Left hindlimb (tissue), 1 donor: Measurements from ENCODE around the gene REPS2.

Experiments used
- DNase-seq: peaks from one replicate; pipeline ENCODE4 v3.0.0-alpha.2; 2018

The REPS2 gene

DNA sequence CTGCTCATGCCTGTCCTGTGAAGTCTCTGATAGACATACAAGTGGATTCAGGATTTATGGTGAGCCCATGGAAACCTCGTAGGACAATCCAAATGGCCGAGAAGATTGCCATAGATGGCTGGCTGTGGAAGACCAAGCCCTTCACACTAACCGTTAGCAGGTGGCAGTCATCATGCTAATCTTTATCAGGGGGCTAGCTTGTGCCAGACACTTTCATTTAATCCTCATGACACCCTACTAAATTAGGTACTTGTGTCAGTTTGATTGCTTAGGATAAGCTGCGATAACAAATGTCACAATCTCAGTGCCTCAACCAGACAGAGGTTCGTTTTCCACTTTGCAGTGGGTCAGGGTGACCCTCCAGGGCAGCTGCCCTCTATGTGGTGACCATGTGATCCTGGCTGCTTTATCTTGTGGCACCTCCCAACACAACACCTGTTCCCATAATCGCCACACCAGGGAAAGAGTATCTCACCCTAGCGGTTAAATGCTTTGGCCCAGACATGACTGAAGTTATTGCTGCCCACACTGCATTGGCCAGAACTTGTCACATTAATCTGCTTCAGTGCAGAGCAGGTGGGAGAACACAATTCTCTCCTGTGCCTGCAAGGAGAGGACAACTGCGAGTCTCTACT, 60.8 kb downstream of the REPS2 start:
- no peak for DNase-seq

DNA sequence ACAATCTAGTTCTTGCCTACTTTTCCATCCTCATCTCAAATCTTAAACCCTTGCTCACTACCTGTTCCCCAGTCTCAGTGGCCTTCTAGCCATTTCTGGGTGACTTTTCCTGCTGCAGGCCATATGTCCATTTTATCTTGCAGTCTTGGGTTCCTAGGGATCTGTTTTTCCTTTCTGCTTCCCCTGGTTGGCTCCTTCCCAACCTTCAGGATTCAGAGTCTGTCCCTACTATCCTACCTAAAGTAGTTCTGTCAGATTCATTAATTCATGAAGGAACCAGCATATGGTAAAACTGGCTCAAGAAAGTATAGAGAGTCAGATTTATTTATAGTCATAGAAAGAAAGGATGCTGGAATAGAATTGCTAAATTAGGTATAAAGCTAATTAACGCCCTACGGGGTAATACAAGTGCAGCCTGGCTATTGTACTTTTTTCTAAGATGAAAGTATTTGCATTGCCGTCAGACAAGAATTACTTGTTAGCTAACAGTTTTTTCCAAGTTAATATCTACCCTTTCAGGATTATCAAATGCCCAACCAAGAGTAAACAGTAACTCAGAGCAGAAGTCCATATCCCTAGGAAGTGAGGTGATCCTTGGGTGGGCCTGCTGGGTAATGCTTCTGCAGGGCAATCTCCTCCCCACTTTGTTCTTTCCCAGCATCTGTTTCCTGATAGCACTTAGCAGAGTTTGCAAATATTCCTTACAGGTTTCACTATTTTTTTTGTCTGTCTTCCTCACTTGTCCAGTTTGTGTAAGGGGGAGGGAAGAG, 63.6 kb downstream of the REPS2 start:
- no peak for DNase-seq

DNA sequence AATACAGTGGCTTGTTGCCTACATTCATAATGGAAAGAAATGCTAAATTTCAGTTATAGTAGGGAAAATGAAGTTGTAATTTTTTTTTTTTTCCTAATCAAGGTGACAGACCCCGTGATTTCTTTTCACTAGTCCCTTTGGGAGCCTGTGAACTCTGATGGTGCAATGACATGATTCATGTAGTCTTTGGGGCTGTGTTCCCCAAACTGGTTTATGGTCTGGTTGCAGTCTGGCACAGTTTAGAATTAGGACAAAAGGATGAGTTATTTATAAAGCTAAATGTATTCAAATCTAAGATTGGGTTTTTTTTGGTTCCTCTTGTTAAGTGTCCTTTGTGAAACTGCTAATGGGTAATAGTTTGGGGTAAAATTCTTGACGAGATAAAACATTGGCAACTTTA, 66.0 kb downstream of the REPS2 start:
- no peak for DNase-seq

DNA sequence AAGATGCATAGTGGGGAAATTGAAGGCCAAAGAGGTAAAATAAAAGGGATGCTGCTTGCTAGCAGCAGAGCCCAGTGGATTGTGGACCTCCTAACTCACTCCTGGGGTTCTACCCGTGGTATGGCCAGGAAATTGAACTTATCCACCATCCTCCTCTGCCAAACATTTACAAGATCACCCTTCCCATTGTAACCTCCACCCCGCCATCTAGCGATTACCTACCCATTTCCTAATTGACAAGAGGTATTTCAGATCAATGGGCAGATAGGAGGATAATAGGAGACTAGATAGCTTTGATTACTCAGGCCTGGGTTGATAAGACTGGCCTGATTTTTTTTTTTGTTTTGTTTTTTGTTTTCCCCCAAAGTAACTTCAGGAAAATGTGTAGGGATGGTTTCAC, 67.8 kb downstream of the REPS2 start:
- no peak for DNase-seq

DNA sequence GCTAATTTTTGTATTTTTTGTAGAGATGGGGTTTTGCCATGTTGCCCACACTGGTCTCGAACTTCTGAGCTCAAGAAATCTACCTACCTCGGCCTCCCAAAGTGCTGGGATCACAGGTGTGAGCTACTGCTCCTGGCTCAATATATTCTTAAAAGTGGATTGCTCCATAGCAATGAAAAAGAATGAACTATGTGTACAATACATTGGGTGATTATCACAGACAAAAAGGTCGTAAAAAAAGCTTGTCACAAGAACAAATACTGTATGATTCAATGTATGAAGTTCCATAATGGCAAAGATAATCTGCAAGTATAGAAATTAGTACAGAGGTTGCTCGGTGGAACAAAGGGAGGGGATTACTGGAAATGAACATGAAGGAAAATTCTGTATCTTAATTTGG, 70.7 kb downstream of the REPS2 start:
- no peak for DNase-seq

DNA sequence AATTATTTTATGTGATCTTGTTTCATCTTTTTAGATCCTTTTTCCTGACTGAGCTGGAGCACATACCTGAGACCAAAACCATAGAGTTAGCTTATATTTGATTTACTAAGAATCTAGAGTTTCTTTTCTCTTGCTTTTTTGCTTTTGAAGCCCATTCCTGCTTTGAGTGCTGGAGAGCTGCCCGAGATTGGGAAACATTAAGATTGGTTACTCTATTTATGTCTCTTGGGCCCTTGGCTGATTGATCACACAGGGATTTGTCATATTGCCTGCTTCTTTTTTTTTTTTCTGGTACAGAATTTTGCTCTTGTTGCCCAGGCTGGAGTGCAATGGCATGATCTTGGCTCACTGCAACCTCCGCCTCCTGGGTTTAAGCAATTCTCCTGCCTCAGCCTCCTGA, 73.9 kb downstream of the REPS2 start:
- DNase-seq, result no peak

DNA sequence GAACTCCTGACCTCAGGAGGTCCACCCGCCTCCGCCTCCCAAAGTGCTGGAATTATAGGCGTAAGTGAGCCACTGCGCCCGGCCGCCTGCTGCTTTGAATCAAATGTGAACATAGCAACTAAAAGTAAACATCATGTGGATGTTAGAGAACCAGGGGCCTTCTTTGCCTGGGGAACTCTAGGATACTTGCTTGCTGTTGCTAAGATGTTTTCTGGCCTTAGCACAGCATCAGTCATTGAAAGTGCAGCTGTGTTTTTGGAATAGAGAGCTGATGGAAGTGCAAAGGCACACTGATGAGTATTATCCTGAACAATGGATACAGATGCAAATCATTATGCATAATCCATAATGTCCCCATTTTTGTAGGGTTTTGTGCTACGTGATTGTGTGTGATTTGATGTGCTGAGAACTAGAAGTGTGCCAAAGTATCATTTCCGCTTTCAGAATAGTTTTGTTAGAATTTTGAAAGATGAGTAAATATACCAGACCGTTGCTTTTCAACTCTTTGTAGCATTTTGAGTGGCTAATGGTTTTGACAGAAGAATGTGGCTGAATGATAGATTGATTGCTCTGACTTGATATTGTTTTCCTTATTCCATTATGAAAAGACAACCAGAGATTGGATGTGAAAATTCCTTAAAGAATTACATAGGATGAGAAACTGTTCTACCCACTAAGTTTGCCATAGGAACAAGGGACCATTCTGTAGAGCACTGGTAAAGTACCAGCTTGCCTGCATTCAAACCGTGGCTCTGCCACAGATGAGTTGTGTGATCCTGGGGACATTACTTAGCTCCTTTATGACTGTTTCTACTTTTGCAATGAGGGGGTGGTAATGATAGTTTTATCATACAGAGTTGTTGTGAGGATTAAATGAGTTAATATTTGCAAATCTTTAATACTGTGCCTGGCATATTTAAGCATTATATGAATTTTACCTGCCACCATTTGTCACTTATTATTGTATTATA, 74.7 kb downstream of the REPS2 start:
- peak; percentile 57 for DNase-seq

DNA sequence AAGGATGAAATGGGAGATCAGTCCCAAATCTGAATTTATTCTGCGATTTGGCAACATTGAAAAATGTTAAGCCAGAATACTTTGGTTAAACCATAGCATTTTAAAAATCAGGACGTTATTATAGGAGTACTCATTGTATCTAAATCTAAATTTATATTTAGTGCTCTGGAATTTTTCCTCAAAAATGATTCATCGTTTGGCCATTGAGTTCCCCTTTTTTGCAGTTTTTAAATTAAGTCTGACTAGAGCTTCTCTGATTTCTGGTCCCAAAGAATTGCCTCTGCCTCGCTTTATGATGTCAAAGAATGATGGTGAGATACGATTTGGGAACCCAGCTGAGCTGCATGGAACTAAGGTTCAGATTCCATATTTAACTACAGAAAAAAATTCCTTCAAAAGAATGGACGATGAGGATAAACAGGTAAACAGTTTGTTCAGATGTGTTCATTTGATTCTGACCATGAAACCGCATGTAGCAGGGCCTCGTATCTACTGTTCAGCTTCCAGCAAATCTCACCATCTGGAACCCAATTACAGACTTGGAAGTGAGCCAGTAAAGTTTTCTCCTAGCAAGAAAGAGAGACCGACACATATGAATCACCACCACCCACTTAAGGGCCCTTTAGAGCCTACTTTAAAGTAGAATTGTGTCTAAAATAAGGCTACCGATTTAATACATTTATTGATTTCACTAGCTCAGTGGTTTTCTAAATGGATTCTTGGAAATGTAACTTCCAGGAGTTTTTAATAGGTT, 75.6 kb downstream of the REPS2 start:
- DNase-seq, result no peak

DNA sequence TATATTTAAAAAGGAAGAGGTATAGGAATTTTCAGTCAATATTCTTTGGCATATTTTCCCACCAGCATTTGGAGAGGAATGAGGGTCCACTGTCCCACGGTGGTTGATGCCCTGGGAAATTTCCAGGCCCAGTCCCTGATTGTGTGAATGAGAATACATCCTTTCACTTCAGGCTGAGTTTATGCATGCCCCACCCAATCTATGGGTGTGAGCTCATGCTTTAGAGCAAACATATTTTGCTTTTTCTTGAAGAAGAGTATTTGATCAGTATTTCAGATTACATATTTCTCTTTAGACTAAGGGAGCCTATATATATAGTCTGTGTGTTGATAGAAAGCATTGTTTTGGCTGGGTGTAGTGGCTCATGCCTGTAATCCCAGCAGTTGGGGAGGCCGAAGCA, 77.2 kb downstream of the REPS2 start:
- no peak for DNase-seq

DNA sequence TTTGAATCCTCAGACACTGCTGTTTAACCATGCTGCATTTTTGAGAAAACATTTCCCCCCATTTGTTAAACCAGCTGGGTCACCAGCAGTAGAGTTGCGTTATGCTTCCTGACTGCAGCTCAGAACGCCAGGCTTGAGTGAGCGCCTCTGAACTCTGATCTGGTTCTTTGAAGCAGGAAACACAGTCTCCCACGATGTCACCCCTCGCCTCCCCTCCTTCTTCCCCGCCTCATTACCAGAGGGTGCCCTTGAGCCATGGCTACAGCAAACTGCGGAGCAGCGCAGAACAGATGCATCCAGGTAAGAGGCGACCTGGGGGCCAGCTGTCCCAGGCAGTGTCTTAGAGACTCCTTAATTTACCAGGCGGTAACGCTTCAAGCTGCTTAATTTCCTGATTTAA, 78.4 kb downstream of the REPS2 start:
- no peak for DNase-seq

DNA sequence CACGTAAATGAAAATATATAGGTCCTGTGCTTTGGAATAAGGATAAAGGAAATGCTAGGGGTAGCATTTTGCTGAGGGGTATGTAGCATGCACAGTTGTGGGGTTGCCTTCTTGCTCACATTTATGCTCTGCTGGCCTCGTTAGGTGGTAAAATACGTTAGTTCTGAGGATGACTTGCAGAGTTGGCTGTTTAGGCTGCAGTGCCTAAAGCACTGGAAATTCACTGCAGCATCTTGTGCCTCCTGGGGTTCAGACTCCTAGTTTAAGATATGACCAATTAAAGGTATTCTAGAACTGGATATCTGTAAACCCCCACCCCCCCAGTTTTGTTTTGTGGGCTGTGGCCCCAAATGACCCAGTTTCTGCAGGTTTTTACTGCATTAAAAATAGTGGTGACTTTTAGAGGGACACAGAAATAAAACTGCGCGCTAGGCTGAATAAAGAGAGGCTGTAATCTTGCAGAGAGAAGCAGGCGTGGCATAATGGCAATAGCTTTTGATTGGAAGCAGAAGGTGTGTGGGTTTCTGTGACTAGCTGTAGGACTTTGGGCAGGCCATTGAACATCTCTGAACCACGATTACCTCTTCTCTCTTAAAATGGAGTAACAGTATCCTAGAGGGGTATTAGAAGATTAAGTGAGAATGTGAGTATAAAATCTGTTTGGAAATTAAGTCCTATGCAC, 79.3 kb downstream of the REPS2 start:
- DNase-seq, result no peak

DNA sequence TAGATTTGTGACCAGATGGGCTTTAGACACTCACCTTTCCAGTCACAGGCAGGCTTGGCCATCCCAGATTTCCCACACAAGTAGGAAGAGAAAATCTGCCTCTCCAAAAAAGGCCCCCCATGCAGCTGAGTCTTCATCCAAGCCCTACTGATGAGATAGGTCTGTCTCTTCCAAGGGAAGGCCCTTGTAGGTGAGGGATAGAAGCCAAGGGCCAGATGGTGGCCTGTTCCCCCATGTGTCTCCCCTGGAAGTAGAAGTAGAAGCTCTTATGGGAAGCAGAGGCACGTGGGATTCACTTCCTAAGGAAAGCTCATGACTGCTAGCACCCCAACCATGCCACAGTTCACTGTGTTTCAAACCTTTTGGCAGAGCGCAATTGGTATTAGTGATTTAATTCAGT, 81.5 kb downstream of the REPS2 start:
- DNase-seq, result no peak

DNA sequence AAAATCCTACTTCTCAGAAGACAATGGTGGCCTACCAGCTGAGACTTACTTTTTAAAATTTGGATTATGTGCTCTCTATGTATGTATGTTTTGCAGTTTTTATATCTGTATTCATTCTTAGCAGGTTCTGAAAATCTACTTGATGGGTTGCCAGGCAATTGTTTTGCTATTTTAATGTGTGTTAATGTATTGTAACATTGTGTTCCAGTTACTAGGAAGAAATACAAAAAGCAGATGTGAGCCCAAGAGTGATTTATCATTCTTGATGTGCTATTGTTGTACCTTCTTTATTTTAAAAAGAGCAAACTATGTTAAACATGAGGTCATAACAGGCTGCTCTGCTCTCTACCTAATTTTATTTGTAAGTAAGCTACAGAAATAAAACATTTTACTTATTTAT, 81.9 kb downstream of the REPS2 start:
- DNase-seq, result no peak

DNA sequence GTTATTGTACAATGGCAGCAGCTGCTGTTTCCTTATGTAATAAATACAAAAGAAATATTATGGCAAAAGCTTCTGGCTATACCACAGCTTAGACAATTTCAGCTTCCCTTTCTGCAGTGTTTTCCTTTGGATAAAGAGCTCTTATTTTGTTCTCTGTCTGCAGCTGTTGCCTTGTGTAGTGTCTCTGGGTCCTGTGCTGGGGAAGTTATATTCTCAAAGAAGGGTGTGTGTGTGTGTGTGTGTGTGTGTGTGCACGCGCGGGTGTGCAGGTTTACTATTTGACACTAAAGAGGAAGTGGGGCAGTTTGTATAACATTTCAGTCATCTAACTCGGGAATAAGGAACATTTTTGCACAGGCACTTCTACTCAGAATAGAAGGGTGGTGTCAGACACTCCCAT, 83.6 kb downstream of the REPS2 start:
- no peak for DNase-seq

DNA sequence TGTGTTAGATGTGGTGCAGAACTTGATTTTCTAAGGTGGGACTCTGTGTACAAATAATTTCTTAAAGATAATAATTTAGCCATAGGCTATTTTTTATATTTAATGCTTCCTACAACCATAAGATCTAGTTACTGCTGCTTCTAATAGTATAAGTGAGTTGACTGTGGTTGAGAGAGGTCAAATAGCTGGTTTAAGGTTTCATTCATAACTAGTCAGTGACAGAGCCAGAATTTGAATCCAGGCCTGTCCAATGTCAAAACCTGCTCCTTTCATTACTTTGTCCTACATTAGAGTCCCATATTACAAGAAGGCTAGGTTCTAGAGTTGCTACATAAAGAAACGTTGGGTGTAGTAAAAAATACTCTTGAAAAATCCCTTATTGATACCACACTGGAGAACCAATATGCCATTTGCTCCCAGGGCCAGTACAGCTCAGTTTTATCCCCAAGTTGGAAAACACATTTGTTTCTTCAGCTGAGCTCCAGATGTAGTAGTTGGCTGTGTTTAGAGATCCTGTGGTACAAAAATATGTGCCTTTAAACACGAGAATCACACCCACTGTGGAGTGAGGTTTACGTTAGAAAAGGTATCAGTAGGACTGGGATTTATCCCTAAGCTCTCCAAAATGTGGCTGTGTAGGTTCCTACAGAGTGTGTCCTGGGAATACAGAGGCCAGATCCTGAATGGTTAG, 84.3 kb downstream of the REPS2 start:
- no peak for DNase-seq

DNA sequence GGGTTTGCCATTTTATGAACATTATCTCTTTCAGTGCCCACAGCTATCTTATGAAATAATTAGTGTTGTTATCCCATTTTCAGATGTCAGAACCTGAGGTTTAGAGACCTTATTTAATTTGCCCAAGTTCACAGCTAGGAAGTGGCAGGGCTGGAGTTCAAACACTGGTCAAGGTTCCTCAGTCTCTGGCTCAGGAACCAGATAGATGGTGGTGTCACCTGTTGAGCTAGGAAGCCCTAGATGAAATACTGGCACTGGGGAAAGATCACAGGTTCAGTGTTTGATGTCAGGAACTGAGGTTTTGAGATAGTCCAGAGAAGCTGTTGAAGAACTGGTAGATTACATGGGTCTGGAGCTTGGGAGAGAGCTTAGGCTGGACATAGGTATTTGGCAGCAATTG, 85.4 kb downstream of the REPS2 start:
- DNase-seq, result no peak

DNA sequence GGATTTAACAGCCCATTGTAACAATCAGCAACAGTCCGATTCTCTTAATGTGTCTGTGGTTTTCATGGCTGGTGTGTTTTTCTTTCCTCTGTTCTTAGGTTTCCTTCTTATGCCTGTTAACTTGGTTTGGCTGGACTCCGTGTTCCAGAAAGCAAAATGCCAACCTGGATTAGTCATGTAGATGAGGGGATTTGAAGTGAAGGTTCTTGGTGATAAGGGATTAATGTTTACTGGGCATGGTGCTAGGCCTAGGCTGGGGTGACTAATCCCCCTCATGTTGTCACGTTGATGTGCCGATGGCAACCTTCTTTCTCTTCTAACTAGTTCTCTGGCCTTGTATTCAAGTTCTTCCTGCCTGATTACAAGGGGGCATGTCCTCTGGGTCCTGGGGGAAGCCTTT, 85.9 kb downstream of the REPS2 start:
- DNase-seq, result no peak

DNA sequence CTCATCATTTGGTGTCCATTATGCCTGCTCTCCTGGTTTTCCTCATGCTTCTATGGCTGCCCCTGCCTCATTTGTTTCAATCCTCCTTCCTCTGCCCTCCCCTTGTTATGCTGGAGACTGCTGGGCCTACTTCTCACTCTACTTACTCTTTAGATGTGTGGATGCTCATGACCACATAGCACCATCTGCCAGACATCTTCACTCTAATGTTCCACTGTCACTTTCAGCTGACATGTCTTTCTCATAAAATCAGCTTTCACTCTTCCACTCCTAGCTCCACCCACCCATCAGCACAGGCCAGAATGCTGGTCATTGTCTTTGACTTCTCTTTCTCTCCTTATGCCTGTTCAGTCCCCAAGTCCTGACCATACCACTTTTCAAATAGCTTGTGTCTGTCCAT, 86.8 kb downstream of the REPS2 start:
- DNase-seq, result no peak

DNA sequence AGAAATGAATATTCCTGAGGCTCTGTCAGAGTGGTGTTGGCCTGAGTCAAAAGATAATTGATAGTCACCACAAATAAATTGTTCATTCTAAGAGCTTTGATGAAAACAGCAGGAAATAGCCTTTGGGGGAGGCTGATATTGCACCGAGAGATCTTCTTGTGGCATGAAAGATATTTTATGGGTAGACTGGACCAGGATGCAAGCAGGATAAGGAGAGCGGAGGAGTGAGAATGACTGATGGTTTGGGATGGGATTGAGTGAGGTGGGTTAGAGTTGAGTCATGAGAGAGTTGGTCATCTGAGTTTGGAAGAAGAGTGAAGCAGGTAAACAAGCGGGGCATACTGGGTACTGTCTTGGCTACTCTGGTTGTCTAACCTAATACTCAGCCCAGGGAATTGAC, 88.7 kb downstream of the REPS2 start:
- DNase-seq, result no peak

DNA sequence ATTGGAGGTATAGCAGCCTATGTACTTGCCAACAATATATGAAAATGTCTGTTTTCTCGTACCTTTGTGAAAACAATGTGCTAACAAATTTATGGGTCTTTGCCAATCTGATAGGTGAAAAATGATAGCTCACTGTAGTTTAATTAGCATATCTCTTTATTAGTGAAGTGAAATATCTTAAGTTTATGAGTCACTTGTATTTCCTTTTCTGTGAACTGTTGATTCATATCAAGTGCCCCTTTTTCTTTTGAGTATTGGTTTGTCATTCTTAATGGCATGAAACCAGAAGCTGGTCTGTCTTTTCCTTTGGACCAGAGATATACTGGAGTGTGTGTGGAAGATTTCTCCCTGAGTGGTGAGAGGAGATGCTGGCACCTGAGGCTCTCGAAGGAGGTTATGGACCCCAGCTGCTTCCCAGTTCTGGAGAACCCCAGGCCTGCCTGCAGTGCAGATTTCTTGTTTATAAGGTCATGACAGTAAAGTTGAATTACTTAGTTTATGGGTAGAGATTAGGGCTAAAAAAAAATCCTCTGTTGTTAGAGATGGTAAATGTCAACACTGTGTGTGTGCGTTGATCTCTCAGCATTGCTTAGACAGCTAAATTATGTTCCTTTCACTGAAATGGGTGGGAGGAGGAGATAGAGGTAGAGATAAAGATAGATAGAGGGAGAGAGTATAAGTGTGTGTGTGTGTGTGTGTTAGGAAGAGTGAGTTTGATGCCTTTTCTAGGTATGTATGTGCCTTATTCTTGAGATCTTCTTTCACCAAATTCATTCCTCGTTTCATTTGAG, 89.9 kb downstream of the REPS2 start:
- DNase-seq, result no peak

DNA sequence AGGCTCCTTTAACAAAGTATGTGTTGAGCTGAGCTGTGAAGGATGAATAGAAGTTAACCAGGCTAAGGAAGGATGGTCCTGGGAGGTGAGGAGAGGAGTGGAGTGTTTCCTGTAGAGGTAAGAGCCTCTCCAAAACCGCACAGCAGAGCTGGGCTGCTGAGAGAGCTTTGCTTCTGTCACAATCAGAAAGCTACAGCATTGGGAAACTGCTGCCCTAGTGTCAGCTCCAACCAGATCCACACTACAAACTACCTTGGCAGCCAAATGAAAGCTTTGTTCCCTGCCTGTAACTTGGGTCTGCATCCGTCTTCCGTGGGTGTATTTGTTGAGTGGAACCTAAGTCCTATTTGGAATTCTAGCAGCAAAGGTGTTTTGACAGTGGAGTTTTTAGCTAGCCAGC, 91.8 kb downstream of the REPS2 start:
- DNase-seq, result no peak
